H1 (cell line): ENCODE data around the gene ZNF641. TPM values are rescaled to one million over a fixed set of nuclear protein-coding genes. Genes with fewer than 3 reads are reported as not detected.

Experiments
- CTCF ChIA-PET: fragments of 300-600 bp; sonication (Branson Sonifier 250); formaldehyde crosslinking; loops from one replicate; lab custom pipeline; 2021; ENCODE audit not compliant: partially characterized antibody; lab: Charles Lee
- POLR2A ChIA-PET: fragments of 300-600 bp; sonication (Branson Sonifier 250); formaldehyde crosslinking; loops from one replicate; lab custom pipeline; 2021; ENCODE audit warnings: inconsistent platforms; ENCODE audit not compliant: partially characterized antibody; lab: Charles Lee
- DNase-seq, 2 experiments: peaks; one replicate each; pipeline versions ENCODE4 v3.0.0 to v3.0.0-alpha.2; 2010 to 2022; ENCODE audit warnings: low spot score in 2 of 2, low read depth in 1 of 2, mixed read lengths in 1 of 2
- FAIRE-seq: peaks from 2 replicates; lab custom pipeline; 2011; peaks lifted over from hg19 to GRCh38; lab: Jason Lieb, UNC
- H2AFZ ChIP-seq: 2 replicates; pipeline ENCODE4 v1.8.1; 2012; ENCODE audit warnings: low read length, inconsistent platforms
- H2AK5ac ChIP-seq: 2 replicates; pipeline ENCODE4 v1.6.1; 2013; ENCODE audit warnings: low read depth, low read length
- H2BK120ac ChIP-seq: replicated peaks from 2 replicates; pipeline ENCODE3; 2013; ENCODE audit warnings: low read depth, low read length, inconsistent platforms
- H2BK12ac ChIP-seq: 2 replicates; pipeline ENCODE4 v1.6.1; 2013; ENCODE audit warnings: low read depth, low read length
- H2BK15ac ChIP-seq: 2 replicates; pipeline ENCODE4 v1.6.1; 2013; ENCODE audit warnings: low read length
- H2BK20ac ChIP-seq: 2 replicates; pipeline ENCODE4 v1.6.1; 2013; ENCODE audit warnings: low read length
- H2BK5ac ChIP-seq: 2 replicates; pipeline ENCODE4 v1.6.1; 2013; ENCODE audit warnings: low read depth, low read length
- H3K14ac ChIP-seq: 2 replicates; pipeline ENCODE4 v1.6.1; 2013; ENCODE audit warnings: inconsistent platforms; ENCODE audit not compliant: insufficient read length
- H3K18ac ChIP-seq: 2 replicates; pipeline ENCODE4 v1.6.1; 2013; ENCODE audit warnings: low read length; ENCODE audit errors: extremely low read depth
- H3K23ac ChIP-seq: 2 replicates; pipeline ENCODE4 v1.6.1; 2013; ENCODE audit warnings: inconsistent platforms; ENCODE audit not compliant: insufficient read length
- H3K23me2 ChIP-seq: 2 replicates; pipeline ENCODE4 v1.6.1; 2013; ENCODE audit warnings: low read depth, low read length
- H3K27ac ChIP-seq: 2 replicates; pipeline ENCODE4 v1.6.1; 2011; ENCODE audit warnings: low read depth, low read length, inconsistent platforms
- H3K27me3 ChIP-seq, 4 experiments: replicated peaks in 1 of 4; 1 replicate in 1 of 4; 2 replicates in 3 of 4; pipeline versions ENCODE4 v1.6.1 to v1.8.1; 2011 to 2013; ENCODE audit warnings: low read length in 3 of 4, mild to moderate bottlenecking in 3 of 4, inconsistent platforms in 2 of 4, mixed read lengths in 2 of 4, moderate library complexity in 1 of 4; ENCODE audit not compliant: control insufficient read depth in 3 of 4, insufficient read depth in 3 of 4; ENCODE audit errors: extremely low read depth in 1 of 4
- H3K36me3 ChIP-seq, 4 experiments: 2 replicates each; pipeline versions ENCODE4 v1.6.1 to v1.8.1; 2011 to 2013; ENCODE audit warnings: mild to moderate bottlenecking in 4 of 4, low read length in 3 of 4, moderate library complexity in 2 of 4, control low read depth in 1 of 4, inconsistent platforms in 1 of 4; ENCODE audit not compliant: insufficient read depth in 4 of 4, control insufficient read depth in 2 of 4
- H3K4ac ChIP-seq: replicated peaks from 2 replicates; pipeline ENCODE3; 2013; ENCODE audit warnings: low read length, low read depth, mixed read lengths, inconsistent platforms; ENCODE audit not compliant: insufficient read length
- H3K4me1 ChIP-seq, 4 experiments: replicated peaks in 1 of 4; 1 replicate in 1 of 4; 2 replicates in 3 of 4; pipeline versions ENCODE4 v1.6.1 to v1.8.1; 2011 to 2013; ENCODE audit warnings: low read length in 3 of 4, inconsistent platforms in 2 of 4, mixed read lengths in 1 of 4; ENCODE audit not compliant: insufficient read depth in 4 of 4, control insufficient read depth in 3 of 4
- H3K4me2 ChIP-seq, 2 experiments: 2 replicates each; pipeline versions ENCODE4 v1.6.1 to v1.8.1; 2011 to 2013; ENCODE audit warnings: low read depth in 2 of 2, low read length in 2 of 2, control low read depth in 1 of 2, inconsistent platforms in 1 of 2, mild to moderate bottlenecking in 1 of 2; ENCODE audit not compliant: insufficient read depth in 1 of 2
- H3K4me3 ChIP-seq, 4 experiments: fragments of 200-600, 300-600 bp in 1 of 4; sonication (generic), shearing (Covaris generic), sonication (Bioruptor Twin) in 1 of 4; 2 replicates each; pipeline versions ENCODE4 v1.5.1 to v1.8.1; 2011 to 2016; ENCODE audit warnings: low read length in 4 of 4, low read depth in 3 of 4, control low read depth in 2 of 4, inconsistent platforms in 2 of 4, mild to moderate bottlenecking in 2 of 4, mixed read lengths in 1 of 4, moderate library complexity in 1 of 4; ENCODE audit not compliant: insufficient read depth in 2 of 4; ENCODE audit errors: extremely low read depth in 1 of 4
- H3K56ac ChIP-seq: replicated peaks from 2 replicates; pipeline ENCODE3; 2013; ENCODE audit warnings: low read depth, mild to moderate bottlenecking, mixed read lengths, low read length, inconsistent platforms; ENCODE audit not compliant: insufficient read length
- H3K79me1 ChIP-seq: 2 replicates; pipeline ENCODE4 v1.6.1; 2013; ENCODE audit warnings: low read depth, low read length, control low read depth
- H3K79me2 ChIP-seq, 2 experiments: 2 replicates each; pipeline versions ENCODE4 v1.6.1 to v1.8.1; 2012 to 2013; ENCODE audit warnings: low read length in 2 of 2, mild to moderate bottlenecking in 2 of 2, inconsistent platforms in 1 of 2; ENCODE audit not compliant: insufficient read depth in 2 of 2, control insufficient read depth in 1 of 2
- H3K9ac ChIP-seq, 4 experiments: replicated peaks in 1 of 4; 1 replicate in 1 of 4; 2 replicates in 3 of 4; pipeline versions ENCODE4 v1.6.1 to v1.8.1; 2011 to 2013; ENCODE audit warnings: low read depth in 3 of 4, low read length in 3 of 4, control low read depth in 2 of 4, mild to moderate bottlenecking in 2 of 4, moderate library complexity in 2 of 4, inconsistent platforms in 1 of 4; ENCODE audit errors: extremely low read depth in 1 of 4
- H3K9me3 ChIP-seq, 2 experiments: 2 replicates each; pipeline versions ENCODE4 v1.6.1 to v1.8.1; 2012 to 2013; ENCODE audit warnings: mild to moderate bottlenecking in 2 of 2, moderate library complexity in 2 of 2, control low read depth in 1 of 2, inconsistent platforms in 1 of 2, low read depth in 1 of 2, low read length in 1 of 2, mixed read lengths in 1 of 2; ENCODE audit not compliant: insufficient read depth in 2 of 2
- H4K20me1 ChIP-seq, 2 experiments: replicated peaks in 1 of 2; 2 replicates each; pipeline versions ENCODE3 to v1.8.1; 2011 to 2013; ENCODE audit warnings: inconsistent platforms in 2 of 2, low read length in 2 of 2, mild to moderate bottlenecking in 1 of 2; ENCODE audit not compliant: insufficient read depth in 2 of 2, control insufficient read depth in 1 of 2
- H4K5ac ChIP-seq: 2 replicates; pipeline ENCODE4 v1.6.1; 2013; ENCODE audit warnings: low read length, low read depth, mixed read lengths, inconsistent platforms; ENCODE audit not compliant: insufficient read length
- H4K8ac ChIP-seq: 2 replicates; pipeline ENCODE4 v1.8.0; 2013; ENCODE audit warnings: mild to moderate bottlenecking, moderate library complexity, low read length, inconsistent platforms; ENCODE audit not compliant: insufficient read depth; ENCODE audit errors: extremely low read depth
- H4K91ac ChIP-seq: replicated peaks from 2 replicates; pipeline ENCODE3; 2013; ENCODE audit warnings: low read length, mixed read lengths, inconsistent platforms; ENCODE audit not compliant: insufficient read length
- ATF2 ChIP-seq: IDR thresholded peaks from 2 replicates; pipeline ENCODE4 v1.6.1; 2012; ENCODE audit warnings: low read length, inconsistent platforms
- CBX8 ChIP-seq: fragments of 300-800, 300-1000 bp; sonication (generic); IDR thresholded peaks from 2 replicates; pipeline ENCODE4 v1.7.1; 2016; ENCODE audit warnings: low read depth, low read length, borderline replicate concordance
- CTCF ChIP-seq, 3 experiments: IDR thresholded peaks; 1 replicate in 2 of 3; 2 replicates in 1 of 3; pipeline versions ENCODE4 v1.5.1 to v1.6.1; 2011; ENCODE audit warnings: low read length in 3 of 3, mild to moderate bottlenecking in 3 of 3, inconsistent platforms in 2 of 3, low read depth in 1 of 3, moderate library complexity in 1 of 3; ENCODE audit not compliant: insufficient read depth in 1 of 3; ENCODE audit errors: control extremely low read depth in 1 of 3
- POLR2AphosphoS5 ChIP-seq: IDR thresholded peaks from 2 replicates; pipeline ENCODE4 v1.6.1; 2011; ENCODE audit warnings: low read depth, low read length
- RNF2 ChIP-seq: fragments of 200-900, 300-1000 bp; sonication (generic); IDR thresholded peaks from 2 replicates; pipeline ENCODE4 v1.7.1; 2016; ENCODE audit warnings: borderline replicate concordance, low read depth, mild to moderate bottlenecking, antibody characterized with exemption, low read length; ENCODE audit not compliant: poor library complexity, severe bottlenecking; ENCODE audit errors: missing control alignments
- SP1 ChIP-seq: IDR thresholded peaks from 2 replicates; pipeline ENCODE4 v1.6.1; 2011; ENCODE audit warnings: low read depth, low read length
- SP2 ChIP-seq: IDR thresholded peaks from 2 replicates; pipeline ENCODE4 v1.6.1; 2012; ENCODE audit warnings: mild to moderate bottlenecking, low read length, inconsistent platforms
- WGBS, 2 experiments: shearing (Covaris generic) in 1 of 2; methylation state at CpG; one replicate each; pipeline versions ENCODE4 v1.1.6 to v1.1.7; 2013 to 2015; ENCODE audit warnings: low lambda C conversion rate in 2 of 2, mixed read lengths in 2 of 2, inconsistent platforms in 1 of 2, low coverage in 1 of 2, missing lambda C conversion rate in 1 of 2; ENCODE audit not compliant: insufficient replicate concordance in 2 of 2, insufficient coverage in 1 of 2, insufficient read length in 1 of 2; ENCODE audit errors: extremely low coverage in 1 of 2, missing lambda C conversion rate in 1 of 2; 5-methylcytosine and 5-hydroxymethylcytosine counted together
- polyA plus RNA-seq, 7 experiments: library from polyadenylated mRNA; depleted of rRNA in 3 of 7; stranded (reverse) in 5 of 7; unstranded in 2 of 7; fragments of >200 nt in 5 of 7; fragments of 200-250 nt in 2 of 7; gene quantifications; 1 replicate in 5 of 7; 2 replicates in 1 of 7; 4 replicates in 1 of 7; pipeline versions ENCODE4 v1.2.1 to v1.2.3, GENCODE V29; 2011 to 2013; ENCODE audit warnings: missing spikeins in 2 of 7, mixed read lengths in 2 of 7
- total RNA-seq: library from RNA; stranded (reverse); fragmentation: NEBNext Ultra II Directional; extraction: Animal tissue kit (Norgen Biotek cat#: 25700); gene quantifications from 2 replicates; pipeline ENCODE4 v1.2.1, GENCODE V29; 2021

ZNF641 gene
- total and polyA plus RNA-seq, 2 of the 8 experiments (the other 6 are each of a cell fraction or from before 2014, with no cell fraction given) = 2.4 to 6.2 TPM

- Histone ChIP-seq H2BK5ac (no peak overlapping the region), H3K4me2 (no peak overlapping the region), H2AK5ac (no peak overlapping the region), H3K14ac (no peak overlapping the region), H4K8ac (no peak overlapping the region), H3K9me3 (no peaks in the 10 kb centered on the region), H3K27ac (no peak overlapping the region), H4K91ac (no peak overlapping the region), H2BK20ac (no peak overlapping the region), H3K36me3 (no peaks in the 10 kb centered on the region), H3K23ac (no peak overlapping the region), H2AFZ (no peak overlapping the region), H2BK120ac (no peak overlapping the region), H3K27me3 (peaks cover 0 to 4% (median 0%) of the 10 kb centered on the region in 4 experiments; a peak in 2 of 7 replicates), H3K56ac (no peak overlapping the region), H3K79me1 (no peaks in the 10 kb centered on the region), H3K18ac (no peak overlapping the region), H4K5ac (no peak overlapping the region), H3K4me3 (no peak overlapping the region), H3K9ac (no peak overlapping the region), H4K20me1 (peaks cover 0 to 1% of the 10 kb centered on the region in 2 experiments), H3K4ac (no peak overlapping the region), H2BK12ac (no peak overlapping the region), H3K23me2 (no peaks in the 10 kb centered on the region), H2BK15ac (no peak overlapping the region), H3K79me2 (no peaks in the 10 kb centered on the region), H3K4me1 (no peaks in the 10 kb centered on the region)
- no peak for DNase-seq
- 80% methylated on average over 6 of the region's 6 CpGs; no CpG with 5 or more reads in 1 of the 2 experiments for WGBS, 2 experiments
- CTCF ChIA-PET = interaction anchor here (0.6 to 1.1 kb wide), 4 partner anchors 10 to 329 kb away, joined by 3 to 6 read pairs (median 3); no protein-coding TSS in a partner anchor
- FAIRE-seq = no peak
- POLR2A ChIA-PET = no interaction called here
- TF ChIP-seq SP1 (no peak), POLR2AphosphoS5 (no peak), CTCF (IDR thresholded peaks at IDR 0.05; ENCODE audit: control extremely low read depth in 1 of 3, insufficient read depth in 1 of 3, low read depth in 1 of 3, low read length in 3 of 3) (no peak), CBX8 (no peak), RNF2 (no peak), SP2 (no peak), ATF2 (no peak)
These were observed 62.1 kb downstream of the ZNF641 start for GRCh38 chr12:48288387-48289268.
